DND-41 (cell line): ENCODE data around the gene HBG2.

Source experiments
- CTCF ChIP-seq: IDR thresholded peaks from 2 replicates; pipeline ENCODE4 v1.5.1; 2012; ENCODE audit warnings: borderline replicate concordance, low read length, moderate library complexity, mild to moderate bottlenecking; ENCODE audit not compliant: poor library complexity, severe bottlenecking; ENCODE audit errors: extremely low read depth
- EZH2 ChIP-seq: IDR thresholded peaks from 3 replicates; pipeline ENCODE4 v1.6.1; 2012; ENCODE audit warnings: borderline replicate concordance, low read depth, mild to moderate bottlenecking, moderate library complexity, low read length, inconsistent platforms; ENCODE audit not compliant: severe bottlenecking

GRCh38 chr11:5288906-5289550, 34.4 kb upstream of the HBG2 start:
- no peak for TF ChIP-seq EZH2
- no peak for TF ChIP-seq CTCF
